LoVo (cell line): ENCODE results near the gene TPSB2.

Source experiments
- DNase-seq: peaks from one replicate; pipeline ENCODE4 v3.0.0-alpha.2; 2016; ENCODE audit warnings: low spot score

TPSB2 gene

DNA sequence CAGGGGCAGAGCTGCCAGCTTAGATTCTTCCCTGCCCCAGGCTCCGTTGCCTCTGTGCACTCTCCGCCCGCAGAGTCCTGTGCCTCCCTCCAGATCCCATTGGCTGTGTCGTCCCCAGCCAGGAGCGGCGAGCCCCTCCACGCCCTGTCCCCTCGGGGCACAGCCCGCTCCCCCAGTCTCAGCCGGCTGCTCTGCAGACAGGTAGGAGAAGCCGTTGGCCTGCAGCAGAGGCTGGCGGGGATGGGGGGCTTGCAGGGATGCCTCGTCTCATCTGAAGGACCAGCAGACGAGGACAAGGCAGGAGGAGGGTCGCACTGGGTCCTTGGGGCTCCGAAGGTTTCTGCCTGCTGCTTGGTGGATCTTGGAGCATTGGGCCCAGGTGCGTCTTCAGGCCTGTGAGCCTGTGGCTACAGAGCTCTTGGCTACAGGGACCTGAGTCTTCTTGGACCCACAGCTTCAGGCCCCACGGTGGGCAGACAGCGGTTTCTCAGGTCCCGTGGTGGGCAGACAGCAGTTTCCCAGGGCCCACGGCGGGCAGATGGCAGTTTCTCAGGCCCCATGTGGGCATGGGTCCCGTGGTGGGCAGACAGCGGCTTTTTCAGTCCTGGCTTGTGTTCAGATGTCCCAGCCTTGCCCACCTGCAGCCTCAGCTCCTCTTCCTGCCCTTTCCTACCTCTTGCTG lies 10.9 kb downstream of the TPSB2 start:
- DNase-seq = no peak

DNA sequence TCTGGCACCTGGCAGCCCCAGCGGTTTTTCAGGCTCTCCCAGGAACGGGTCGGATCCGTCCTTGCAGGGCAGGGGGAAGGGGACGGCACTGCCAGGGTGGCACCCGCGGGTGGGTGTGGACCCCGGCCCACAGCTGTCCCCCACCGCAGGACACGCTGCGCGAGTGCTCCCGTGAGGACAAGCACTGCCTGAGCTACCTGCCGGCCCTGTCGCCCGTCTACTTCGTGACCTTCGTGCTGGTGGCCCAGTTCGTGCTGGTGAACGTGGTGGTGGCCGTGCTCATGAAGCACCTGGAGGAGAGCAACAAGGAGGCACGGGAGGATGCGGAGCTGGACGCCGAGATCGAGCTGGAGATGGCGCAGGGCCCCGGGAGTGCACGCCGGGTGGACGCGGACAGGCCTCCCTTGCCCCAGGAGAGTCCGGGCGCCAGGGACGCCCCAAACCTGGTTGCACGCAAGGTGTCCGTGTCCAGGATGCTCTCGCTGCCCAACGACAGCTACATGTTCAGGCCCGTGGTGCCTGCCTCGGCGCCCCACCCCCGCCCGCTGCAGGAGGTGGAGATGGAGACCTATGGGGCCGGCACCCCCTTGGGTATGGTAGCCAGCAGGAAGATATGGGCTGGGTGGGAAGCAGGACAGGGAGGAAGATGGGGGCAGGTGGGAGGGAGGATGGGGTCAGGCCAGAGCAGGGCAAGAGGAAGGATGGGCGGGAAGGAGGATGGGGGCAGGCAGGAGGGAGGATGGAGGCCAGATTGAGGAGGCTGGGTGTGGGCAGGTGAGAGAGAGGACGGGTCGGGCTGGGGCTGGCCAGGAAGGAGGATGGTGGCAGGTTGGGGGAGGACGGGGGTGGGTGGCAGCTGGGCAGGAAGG lies 11.7 kb downstream of the TPSB2 start:
- DNase-seq = no peak

- DNase-seq = no peak
These were observed 12.5 kb downstream of the TPSB2 start for GRCh38 chr16:1217526-1217925.

DNA sequence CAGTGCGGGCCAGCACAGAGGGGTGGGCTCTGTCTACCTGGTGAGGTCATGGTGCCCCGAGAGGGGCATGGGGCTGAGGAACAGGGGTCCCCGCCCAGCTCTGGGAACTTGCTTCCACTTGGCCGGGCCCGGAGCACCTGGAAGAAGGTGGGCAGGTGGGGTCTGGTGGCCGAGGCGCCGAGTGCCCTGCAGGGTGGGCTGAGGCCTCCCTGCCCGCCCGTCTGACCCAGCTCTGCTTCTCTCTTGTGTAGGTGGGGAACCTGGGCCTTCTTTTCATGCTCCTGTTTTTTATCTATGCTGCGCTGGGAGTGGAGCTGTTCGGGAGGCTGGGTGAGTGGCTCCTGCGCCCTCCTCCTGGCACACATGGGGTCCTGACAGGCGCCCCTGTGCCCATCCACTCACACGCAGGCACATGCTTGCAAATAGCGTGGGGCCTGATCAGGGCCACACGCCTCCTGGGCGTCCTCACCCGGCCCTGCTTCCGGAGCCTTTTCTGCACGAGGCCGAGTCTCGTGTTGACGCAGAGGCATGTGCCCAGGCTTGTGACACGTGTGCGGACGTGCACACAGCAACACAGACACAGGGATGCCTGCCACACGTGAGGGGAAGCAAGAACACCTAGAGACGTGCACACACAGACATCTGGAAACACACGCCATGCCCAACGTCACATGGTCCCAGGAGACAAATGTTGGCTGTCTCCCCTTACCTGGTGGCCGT lies 13.1 kb downstream of the TPSB2 start:
- DNase-seq = no peak

DNA sequence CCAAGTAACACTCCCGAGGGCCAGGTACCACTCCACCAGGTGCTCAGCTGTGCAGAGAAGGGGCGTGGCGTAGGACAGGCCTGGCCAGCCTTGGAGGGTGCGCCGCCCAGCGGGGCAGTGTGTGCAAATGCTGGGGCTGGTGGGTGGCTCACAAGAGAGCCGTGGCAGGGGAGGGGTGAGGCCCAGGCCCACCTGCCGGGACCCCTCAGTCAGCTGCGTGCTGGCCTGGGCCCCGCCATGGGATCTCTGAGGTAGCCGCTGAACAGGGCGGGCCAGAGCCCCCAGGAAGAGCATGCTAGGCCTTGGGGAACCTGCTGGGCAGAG lies 13.7 kb downstream of the TPSB2 start:
- DNase-seq = no peak

- DNase-seq = no peak
These were observed 14.2 kb downstream of the TPSB2 start for GRCh38 chr16:1215574-1216295.

DNA sequence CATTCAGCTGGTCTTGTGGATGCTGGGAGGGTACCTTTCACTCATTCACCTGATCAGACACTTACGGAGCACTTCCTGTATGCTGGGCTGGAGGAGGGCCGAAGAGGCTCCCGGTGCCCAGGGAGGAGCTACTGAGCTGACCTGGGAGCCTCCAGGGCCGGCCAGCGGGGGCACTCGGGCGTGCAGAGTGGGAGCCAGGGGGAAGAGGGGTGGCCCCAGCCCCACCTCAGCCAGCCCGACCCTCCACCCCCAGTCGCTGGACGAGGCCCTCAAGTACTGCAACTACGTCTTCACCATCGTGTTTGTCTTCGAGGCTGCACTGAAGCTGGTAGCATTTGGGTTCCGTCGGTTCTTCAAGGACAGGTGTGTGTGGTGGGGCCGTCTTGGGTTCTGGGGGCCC lies 15.3 kb downstream of the TPSB2 start:
- no peak for DNase-seq

- no peak for DNase-seq
These were observed 16.1 kb downstream of the TPSB2 start for GRCh38 chr16:1213796-1214372.

DNA sequence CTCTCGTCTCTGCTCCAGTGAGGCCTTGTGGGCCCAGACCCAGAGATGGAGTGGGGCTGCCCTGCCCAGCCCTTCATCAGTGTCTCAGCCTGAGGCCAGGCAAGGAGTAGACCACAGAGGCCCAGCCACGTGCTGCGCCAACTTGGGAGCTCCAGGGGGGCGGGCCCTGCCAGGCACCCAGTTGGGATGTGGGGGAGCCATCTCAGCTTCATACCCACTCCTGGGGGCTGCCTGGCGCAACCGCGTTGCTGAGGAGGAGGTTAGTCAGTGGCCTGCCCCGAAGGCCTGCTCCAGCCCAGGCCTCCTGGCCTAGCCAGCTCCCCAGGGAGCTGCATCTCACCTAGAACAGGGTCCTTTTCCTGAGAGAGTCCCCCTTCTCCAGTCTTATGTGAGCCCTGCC lies 16.8 kb downstream of the TPSB2 start:
- no peak for DNase-seq

DNA sequence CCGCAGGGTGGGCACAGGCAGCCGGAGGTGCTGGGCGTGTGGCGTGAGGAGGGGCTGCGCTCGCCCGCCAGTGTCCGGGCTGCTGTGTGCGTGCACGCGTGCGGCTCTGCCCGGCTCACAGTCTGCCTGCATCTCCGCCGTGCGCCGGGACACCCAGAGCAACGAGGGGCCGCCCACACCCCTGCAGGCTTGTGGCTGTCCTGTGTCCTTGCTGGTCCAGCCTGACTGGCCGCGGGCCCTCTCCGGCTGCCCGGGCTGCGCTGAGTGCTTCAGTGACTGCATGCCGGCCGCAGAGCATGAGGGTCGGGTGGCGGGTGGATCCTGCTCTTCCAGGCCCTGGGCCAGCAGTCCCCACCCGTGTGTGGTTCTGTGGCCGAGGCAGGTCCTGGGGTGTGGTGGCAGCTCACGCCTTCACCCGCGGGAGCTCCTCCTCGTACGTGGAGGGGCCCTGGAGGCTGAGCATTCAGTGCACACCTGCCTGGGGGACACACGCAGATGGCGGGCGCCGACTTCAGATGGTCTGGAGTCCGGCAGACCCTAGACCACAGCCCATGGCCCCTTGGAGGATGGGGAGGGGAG lies 17.3 kb downstream of the TPSB2 start:
- DNase-seq = no peak

DNA sequence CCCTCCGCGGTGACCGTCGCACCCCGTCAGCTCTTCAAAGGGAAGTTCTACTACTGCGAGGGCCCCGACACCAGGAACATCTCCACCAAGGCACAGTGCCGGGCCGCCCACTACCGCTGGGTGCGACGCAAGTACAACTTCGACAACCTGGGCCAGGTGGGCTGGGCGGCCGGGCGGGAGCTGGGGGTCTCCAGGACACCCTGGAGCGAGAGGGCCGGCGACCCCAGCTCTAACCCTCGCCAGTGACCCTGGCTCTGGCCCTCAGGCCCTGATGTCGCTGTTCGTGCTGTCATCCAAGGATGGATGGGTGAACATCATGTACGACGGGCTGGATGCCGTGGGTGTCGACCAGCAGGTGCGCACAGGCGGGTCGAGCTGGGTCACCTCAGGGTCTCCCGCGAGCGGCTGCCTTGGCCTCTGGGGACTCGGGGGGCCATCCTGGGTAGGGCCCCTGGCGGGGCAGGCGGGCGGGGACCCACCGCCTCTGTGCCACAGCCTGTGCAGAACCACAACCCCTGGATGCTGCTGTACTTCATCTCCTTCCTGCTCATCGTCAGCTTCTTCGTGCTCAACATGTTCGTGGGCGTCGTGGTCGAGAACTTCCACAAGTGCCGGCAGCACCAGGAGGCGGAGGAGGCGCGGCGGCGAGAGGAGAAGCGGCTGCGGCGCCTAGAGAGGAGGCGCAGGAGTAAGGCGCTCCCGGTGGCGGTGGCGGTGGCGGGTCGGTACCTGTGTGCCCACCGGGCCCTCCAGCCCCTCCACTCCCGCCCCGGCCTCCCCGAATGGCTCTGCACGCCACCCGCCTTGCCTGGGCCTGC lies 18.3 kb downstream of the TPSB2 start:
- DNase-seq = no peak

DNA sequence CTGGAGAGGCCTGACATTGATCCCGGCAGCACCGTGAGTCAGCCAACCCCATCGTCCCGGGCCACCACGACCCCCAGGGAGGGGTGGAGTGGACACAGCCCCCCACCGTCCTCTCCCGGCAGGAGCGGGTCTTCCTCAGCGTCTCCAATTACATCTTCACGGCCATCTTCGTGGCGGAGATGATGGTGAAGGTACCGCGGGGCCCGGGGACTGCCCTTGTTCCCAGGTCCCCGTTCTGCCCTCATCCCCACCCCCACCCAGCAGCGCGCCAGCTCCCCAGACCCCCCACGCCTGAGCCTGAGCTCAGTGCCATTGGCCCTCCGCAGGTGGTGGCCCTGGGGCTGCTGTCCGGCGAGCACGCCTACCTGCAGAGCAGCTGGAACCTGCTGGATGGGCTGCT lies 19.5 kb downstream of the TPSB2 start:
- no peak for DNase-seq

GRCh38 chr16:1209081-1209480 lies 20.9 kb downstream of the TPSB2 start:
- DNase-seq = no peak

- DNase-seq = no peak
These were observed 21.6 kb downstream of the TPSB2 start for GRCh38 chr16:1208239-1208830.

- DNase-seq = no peak
These were observed 23.2 kb downstream of the TPSB2 start for GRCh38 chr16:1206786-1207185.

- no peak for DNase-seq
These were observed 23.7 kb downstream of the TPSB2 start for GRCh38 chr16:1206326-1206725.

- DNase-seq = no peak
These were observed 25.1 kb downstream of the TPSB2 start for GRCh38 chr16:1204933-1205332.

DNA sequence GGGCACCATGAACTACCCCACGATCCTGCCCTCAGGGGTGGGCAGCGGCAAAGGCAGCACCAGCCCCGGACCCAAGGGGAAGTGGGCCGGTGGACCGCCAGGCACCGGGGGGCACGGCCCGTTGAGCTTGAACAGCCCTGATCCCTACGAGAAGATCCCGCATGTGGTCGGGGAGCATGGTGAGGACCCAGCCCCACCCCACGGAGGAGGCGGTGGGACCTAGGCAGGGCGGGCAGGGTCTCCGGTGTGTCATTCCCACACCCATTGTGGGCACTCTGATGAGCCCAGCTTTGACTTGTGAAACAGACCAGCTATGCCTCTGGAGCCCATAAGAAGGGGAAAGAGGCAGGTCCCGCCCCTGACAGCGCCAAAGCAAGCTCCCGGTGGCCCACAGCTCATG lies 27.7 kb downstream of the TPSB2 start:
- DNase-seq = no peak

GRCh38 chr16:1201444-1201843 lies 28.5 kb downstream of the TPSB2 start:
- DNase-seq = no peak

DNA sequence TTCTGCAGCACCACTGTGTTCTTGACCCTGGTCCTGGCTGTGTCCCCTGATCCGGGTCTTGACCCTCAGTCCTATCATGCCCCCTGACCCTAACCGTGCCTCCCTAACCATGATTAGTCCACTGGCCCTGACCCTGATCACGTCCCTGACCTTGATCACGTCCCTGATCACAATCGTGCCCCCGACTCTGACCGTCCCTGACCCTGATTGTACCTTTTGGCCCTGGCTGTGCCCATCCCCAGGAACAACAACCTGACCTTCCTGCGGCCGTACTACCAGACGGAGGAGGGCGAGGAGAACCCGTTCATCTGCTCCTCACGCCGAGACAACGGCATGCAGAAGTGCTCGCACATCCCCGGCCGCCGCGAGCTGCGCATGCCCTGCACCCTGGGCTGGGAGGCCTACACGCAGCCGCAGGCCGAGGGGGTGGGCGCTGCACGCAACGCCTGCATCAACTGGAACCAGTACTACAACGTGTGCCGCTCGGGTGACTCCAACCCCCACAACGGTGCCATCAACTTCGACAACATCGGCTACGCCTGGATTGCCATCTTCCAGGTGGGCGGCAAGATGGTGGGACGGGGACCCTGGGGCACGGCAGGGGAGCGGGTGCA lies 29.9 kb downstream of the TPSB2 start:
- no peak for DNase-seq
